HG03558 (cell line): ENCODE measurements around the gene ZRANB2.

Source experiments
- ATAC-seq: cut with Tn5 transposase; IDR thresholded peaks from one replicate; pipeline ENCODE4 v1.9.1; 2021; ENCODE audit warnings: moderate number of reproducible peaks; ENCODE audit not compliant: unreplicated experiment; ENCODE audit errors: extremely low read depth

Gene ZRANB2

GRCh38 chr1:71080739-71081696 lies at the start of gene ZRANB2:
Gene ZRANB2, minus strand, starts transcription at chr1:71081035. Its CDS starts 40 bp downstream, at chr1:71080995.
- peak; percentile 100 for ATAC-seq

GRCh38 chr1:71128060-71128459 lies 47.2 kb upstream of the ZRANB2 start:
- ATAC-seq: no peak

- ATAC-seq: no peak
These were observed 37.3 kb upstream of the ZRANB2 start for GRCh38 chr1:71118086-71118485.

GRCh38 chr1:71116729-71117128 lies 35.9 kb upstream of the ZRANB2 start:
- no peak for ATAC-seq

- no peak for ATAC-seq
These were observed 26.0 kb upstream of the ZRANB2 start for GRCh38 chr1:71106658-71107322.

- no peak for ATAC-seq
These were observed 23.6 kb upstream of the ZRANB2 start for GRCh38 chr1:71104417-71104816.

GRCh38 chr1:71101839-71102376 lies 21.1 kb upstream of the ZRANB2 start:
- ATAC-seq: no peak

- no peak for ATAC-seq
These were observed 16.6 kb upstream of the ZRANB2 start for GRCh38 chr1:71097428-71097827.

- no peak for ATAC-seq
These were observed 14.1 kb upstream of the ZRANB2 start for GRCh38 chr1:71094913-71095312.

- no peak for ATAC-seq
These were observed 13.1 kb upstream of the ZRANB2 start for GRCh38 chr1:71093938-71094337.

- no peak for ATAC-seq
These were observed 8.9 kb upstream of the ZRANB2 start for GRCh38 chr1:71089536-71090270.

- ATAC-seq: no peak
These were observed 7.9 kb upstream of the ZRANB2 start for GRCh38 chr1:71088645-71089287.

- no peak for ATAC-seq
These were observed 6.9 kb upstream of the ZRANB2 start for GRCh38 chr1:71087713-71088112.

GRCh38 chr1:71087060-71087459 lies 6.2 kb upstream of the ZRANB2 start:
- no peak for ATAC-seq

GRCh38 chr1:71086331-71086730 lies 5.5 kb upstream of the ZRANB2 start:
- ATAC-seq: no peak

- ATAC-seq: no peak
These were observed 2.4 kb upstream of the ZRANB2 start for GRCh38 chr1:71083271-71083670.

GRCh38 chr1:71081697-71082080 lies 854 bp upstream of the ZRANB2 start:
- no peak for ATAC-seq

GRCh38 chr1:71080230-71080738 lies 551 bp downstream of the ZRANB2 start:
- no peak for ATAC-seq

GRCh38 chr1:71074681-71075080 lies 6.2 kb downstream of the ZRANB2 start:
- ATAC-seq: no peak

- ATAC-seq: no peak
These were observed 8.6 kb downstream of the ZRANB2 start for GRCh38 chr1:71072273-71072672.
